ENCODE results near the gene NPEPL1.

DNA sequence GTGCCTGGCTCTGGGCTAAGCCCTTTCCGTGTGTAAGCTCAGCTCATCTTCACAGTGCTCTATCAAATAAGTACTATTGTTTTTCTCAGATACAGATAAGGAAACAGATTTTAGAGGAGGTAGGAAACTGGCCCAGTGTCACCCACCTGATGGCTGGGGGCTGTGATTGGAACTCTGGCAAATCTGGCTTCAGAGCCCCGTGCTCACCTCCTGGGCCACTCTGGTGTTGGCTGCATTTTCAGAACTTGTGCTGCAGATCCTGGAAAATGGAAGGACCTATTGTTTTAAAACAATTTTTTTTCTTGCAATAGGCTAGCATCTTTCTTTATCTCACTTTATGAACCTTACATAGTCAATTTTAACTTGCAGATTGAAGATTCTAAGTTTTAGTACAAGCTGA, 35.8 kb upstream of the NPEPL1 start:
- TF ChIP-seq, protein P1, sequence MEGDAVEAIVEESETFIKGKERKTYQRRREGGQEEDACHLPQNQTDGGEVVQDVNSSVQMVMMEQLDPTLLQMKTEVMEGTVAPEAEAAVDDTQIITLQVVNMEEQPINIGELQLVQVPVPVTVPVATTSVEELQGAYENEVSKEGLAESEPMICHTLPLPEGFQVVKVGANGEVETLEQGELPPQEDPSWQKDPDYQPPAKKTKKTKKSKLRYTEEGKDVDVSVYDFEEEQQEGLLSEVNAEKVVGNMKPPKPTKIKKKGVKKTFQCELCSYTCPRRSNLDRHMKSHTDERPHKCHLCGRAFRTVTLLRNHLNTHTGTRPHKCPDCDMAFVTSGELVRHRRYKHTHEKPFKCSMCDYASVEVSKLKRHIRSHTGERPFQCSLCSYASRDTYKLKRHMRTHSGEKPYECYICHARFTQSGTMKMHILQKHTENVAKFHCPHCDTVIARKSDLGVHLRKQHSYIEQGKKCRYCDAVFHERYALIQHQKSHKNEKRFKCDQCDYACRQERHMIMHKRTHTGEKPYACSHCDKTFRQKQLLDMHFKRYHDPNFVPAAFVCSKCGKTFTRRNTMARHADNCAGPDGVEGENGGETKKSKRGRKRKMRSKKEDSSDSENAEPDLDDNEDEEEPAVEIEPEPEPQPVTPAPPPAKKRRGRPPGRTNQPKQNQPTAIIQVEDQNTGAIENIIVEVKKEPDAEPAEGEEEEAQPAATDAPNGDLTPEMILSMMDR (IDR thresholded peaks at IDR 0.05): no peak
- TF ChIP-seq POLR2A (IDR thresholded peaks at IDR 0.05): no peak
